Measurements from ENCODE around the gene SLC39A11.
A peak's percentile ranks its signal among the peaks of the same experiment; 100 is the strongest.

Gene SLC39A11

DNA sequence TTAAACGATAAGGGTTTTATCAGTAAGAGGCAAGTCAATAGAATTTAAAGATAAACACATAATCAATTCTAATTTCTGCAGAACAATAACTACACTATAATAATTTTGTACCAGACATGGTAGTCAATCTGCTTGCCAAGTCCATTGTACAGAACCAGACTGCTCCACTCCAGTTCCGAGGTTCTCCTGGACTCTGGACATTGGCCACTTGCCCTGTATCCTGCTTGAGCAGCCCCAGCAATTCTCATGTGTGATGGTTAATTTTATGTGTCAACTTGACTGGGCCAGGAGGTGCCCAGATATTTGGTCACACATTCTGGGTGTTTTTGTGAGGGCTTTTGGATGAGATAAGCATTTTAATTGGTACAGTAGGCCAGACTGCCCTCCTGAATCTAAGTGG, 384.6 kb downstream of the SLC39A11 start:
- H3K4me1 ChIP-seq (ENCODE audit: low read length), result peaks cover 21% of the 10 kb centered on the region
- H2AFZ ChIP-seq (ENCODE audit: low read depth, low read length), result no peak overlapping the region
- no peak overlapping the region for H3K4me2 ChIP-seq (ENCODE audit: low read length)
- H3K4me3 ChIP-seq (ENCODE audit: low read length), result no peak overlapping the region
- H3K9ac ChIP-seq (ENCODE audit: low read length), result no peak overlapping the region
- H3K79me2 ChIP-seq (ENCODE audit: low read length), result no peaks in the 10 kb centered on the region
- H4K20me1 ChIP-seq (ENCODE audit: insufficient read depth, low read length), result no peaks in the 10 kb centered on the region
- no peak overlapping the region for H3K27ac ChIP-seq (ENCODE audit: low read length)
- no peak for TF ChIP-seq EZH2phosphoT487 (IDR thresholded peaks at IDR 0.05; ENCODE audit: low read depth)
- TF ChIP-seq, protein P1, sequence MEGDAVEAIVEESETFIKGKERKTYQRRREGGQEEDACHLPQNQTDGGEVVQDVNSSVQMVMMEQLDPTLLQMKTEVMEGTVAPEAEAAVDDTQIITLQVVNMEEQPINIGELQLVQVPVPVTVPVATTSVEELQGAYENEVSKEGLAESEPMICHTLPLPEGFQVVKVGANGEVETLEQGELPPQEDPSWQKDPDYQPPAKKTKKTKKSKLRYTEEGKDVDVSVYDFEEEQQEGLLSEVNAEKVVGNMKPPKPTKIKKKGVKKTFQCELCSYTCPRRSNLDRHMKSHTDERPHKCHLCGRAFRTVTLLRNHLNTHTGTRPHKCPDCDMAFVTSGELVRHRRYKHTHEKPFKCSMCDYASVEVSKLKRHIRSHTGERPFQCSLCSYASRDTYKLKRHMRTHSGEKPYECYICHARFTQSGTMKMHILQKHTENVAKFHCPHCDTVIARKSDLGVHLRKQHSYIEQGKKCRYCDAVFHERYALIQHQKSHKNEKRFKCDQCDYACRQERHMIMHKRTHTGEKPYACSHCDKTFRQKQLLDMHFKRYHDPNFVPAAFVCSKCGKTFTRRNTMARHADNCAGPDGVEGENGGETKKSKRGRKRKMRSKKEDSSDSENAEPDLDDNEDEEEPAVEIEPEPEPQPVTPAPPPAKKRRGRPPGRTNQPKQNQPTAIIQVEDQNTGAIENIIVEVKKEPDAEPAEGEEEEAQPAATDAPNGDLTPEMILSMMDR (IDR thresholded peaks at IDR 0.05; ENCODE audit: low read depth, low read length), result no peak
- no peaks in the 10 kb centered on the region for H3K9me3 ChIP-seq (ENCODE audit: insufficient read depth, low read length)
- H3K27me3 ChIP-seq (ENCODE audit: low read depth, low read length), result no peaks in the 10 kb centered on the region
- no peaks in the 10 kb centered on the region for H3K36me3 ChIP-seq (replicated peaks; ENCODE audit: low read depth, low read length)

DNA sequence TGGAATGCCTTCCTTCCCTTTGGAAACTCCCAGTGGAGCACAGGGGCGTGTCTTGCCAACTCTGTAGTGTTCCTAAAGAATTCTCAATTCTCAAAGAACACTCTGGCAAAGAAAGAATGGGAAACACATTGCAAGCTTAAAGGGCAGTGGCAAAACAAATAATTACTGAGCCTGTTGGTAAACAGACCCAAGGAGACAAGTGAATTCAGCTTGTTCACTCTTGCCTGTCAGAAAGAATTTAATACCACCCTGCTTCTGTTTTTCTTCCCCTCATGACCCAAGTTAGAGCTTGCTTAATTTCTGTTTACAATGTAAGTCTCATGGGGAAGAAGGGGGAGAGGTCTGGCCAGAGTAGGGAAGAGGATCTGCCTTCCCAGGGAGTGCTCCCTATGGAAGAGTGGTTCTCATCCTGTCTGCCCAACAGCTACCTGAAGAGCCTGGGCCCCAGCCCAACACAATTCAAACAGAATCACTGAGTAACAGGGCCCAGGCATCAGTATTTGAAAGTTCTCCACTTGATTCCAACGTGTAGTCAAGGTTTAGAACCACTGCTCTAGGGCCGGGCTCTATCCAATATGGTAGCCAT, 386.0 kb downstream of the SLC39A11 start:
- no peak for TF ChIP-seq EZH2phosphoT487 (IDR thresholded peaks at IDR 0.05; ENCODE audit: low read depth)
- TF ChIP-seq, protein P1 (IDR thresholded peaks at IDR 0.05; ENCODE audit: low read depth, low read length), result no peak

DNA sequence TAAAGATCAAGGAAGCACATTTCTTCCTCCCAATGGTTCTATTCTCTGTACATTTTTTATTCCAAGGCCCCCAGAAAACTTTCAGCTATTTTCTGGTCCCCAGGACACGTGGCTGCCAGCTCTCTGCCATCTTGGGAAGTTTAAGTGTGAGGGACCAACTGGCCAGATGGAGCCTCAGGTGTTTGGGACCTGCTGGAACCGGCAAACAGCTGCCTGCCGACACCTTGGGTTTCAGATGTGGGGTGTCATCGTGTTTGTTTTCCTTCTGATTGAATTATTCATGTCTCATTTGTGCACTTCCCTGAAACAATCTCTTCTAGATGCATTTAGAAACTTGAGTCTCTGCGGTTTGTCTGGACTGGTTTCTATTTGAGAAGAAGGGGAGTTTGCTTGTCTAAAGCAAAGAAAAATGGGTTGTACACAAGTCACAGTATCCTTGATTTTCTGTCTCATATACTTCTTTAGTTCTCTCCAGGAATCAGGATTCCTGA, 386.5 kb downstream of the SLC39A11 start:
- H3K4me2 ChIP-seq (ENCODE audit: low read length), result peak overlapping the region; percentile 70
- peak overlapping the region; percentile 46 for H3K4me3 ChIP-seq (ENCODE audit: low read length)
- peak overlapping the region; percentile 34; the same call in 1 of the 2 replicates for H3K27ac ChIP-seq (ENCODE audit: low read length)
- H2AFZ ChIP-seq (ENCODE audit: low read depth, low read length), result no peak overlapping the region
- H3K9me3 ChIP-seq (ENCODE audit: insufficient read depth, low read length), result no peaks in the 10 kb centered on the region
- peaks cover under 1% of the 10 kb centered on the region for H3K36me3 ChIP-seq (replicated peaks; ENCODE audit: low read depth, low read length)
- no peak overlapping the region for H3K9ac ChIP-seq (ENCODE audit: low read length)
- H3K27me3 ChIP-seq (ENCODE audit: low read depth, low read length), result no peaks in the 10 kb centered on the region
- H4K20me1 ChIP-seq (ENCODE audit: insufficient read depth, low read length), result no peaks in the 10 kb centered on the region
- peaks cover 21% of the 10 kb centered on the region for H3K4me1 ChIP-seq (ENCODE audit: low read length)
- TF ChIP-seq EZH2phosphoT487 (IDR thresholded peaks at IDR 0.05; ENCODE audit: low read depth), result no peak
- TF ChIP-seq, protein P1 (IDR thresholded peaks at IDR 0.05; ENCODE audit: low read depth, low read length), result no peak
- H3K79me2 ChIP-seq (ENCODE audit: low read length), result no peaks in the 10 kb centered on the region

More for the DNA sequence above, 386.0 kb downstream of the SLC39A11 start:
- no peaks in the 10 kb centered on the region for H3K36me3 ChIP-seq (replicated peaks; ENCODE audit: low read depth, low read length)
- H3K4me1 ChIP-seq (ENCODE audit: low read length), result peaks cover 21% of the 10 kb centered on the region
- no peaks in the 10 kb centered on the region for H3K79me2 ChIP-seq (ENCODE audit: low read length)
- peak overlapping the region; percentile 46 for H3K4me3 ChIP-seq (ENCODE audit: low read length)
- H3K27me3 ChIP-seq (ENCODE audit: low read depth, low read length), result no peaks in the 10 kb centered on the region
- no peaks in the 10 kb centered on the region for H4K20me1 ChIP-seq (ENCODE audit: insufficient read depth, low read length)
- H3K9me3 ChIP-seq (ENCODE audit: insufficient read depth, low read length), result no peaks in the 10 kb centered on the region
- H2AFZ ChIP-seq (ENCODE audit: low read depth, low read length), result no peak overlapping the region
- peak overlapping the region; percentile 34; the same call in 1 of the 2 replicates for H3K27ac ChIP-seq (ENCODE audit: low read length)
- H3K9ac ChIP-seq (ENCODE audit: low read length), result no peak overlapping the region
- peak overlapping the region; percentile 70 for H3K4me2 ChIP-seq (ENCODE audit: low read length)

DNA sequence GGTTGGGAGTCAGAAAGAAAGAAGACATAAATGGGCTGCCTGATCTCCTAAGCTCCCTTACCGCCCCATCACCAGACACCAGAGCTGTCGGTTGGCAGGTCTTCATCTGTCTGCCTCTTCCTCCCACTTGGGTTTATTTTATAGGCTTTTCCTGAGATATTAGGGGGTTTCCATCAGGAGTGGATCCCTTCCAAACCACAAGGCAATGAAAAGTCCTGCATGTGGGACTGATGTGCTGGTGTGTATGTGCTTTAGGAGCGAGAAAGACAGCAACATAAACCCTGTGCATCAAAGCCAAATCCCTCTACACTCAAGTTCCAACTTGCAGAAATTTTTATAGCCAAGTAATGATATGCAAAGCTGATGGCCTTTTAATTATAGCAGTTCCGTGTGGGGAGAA, 389.5 kb downstream of the SLC39A11 start:
- Histone ChIP-seq H3K9ac (ENCODE audit: low read length) (no peak overlapping the region), H3K27ac (ENCODE audit: low read length) (no peak overlapping the region), H3K36me3 (replicated peaks; ENCODE audit: low read depth, low read length) (peaks cover 2% of the 10 kb centered on the region), H3K9me3 (ENCODE audit: insufficient read depth, low read length) (no peaks in the 10 kb centered on the region), H3K27me3 (ENCODE audit: low read depth, low read length) (no peaks in the 10 kb centered on the region), H3K4me2 (ENCODE audit: low read length) (no peak overlapping the region), H4K20me1 (ENCODE audit: insufficient read depth, low read length) (no peaks in the 10 kb centered on the region), H2AFZ (ENCODE audit: low read depth, low read length) (no peak overlapping the region), H3K4me3 (ENCODE audit: low read length) (no peak overlapping the region), H3K79me2 (ENCODE audit: low read length) (no peaks in the 10 kb centered on the region), H3K4me1 (ENCODE audit: low read length) (peaks cover 14% of the 10 kb centered on the region)
- TF ChIP-seq, protein P1 (IDR thresholded peaks at IDR 0.05; ENCODE audit: low read depth, low read length), result no peak
- TF ChIP-seq EZH2phosphoT487 (IDR thresholded peaks at IDR 0.05; ENCODE audit: low read depth), result no peak

Measured in OCI-LY3 (cell line).